ENCODE results near the gene ABTB2.

Gene ABTB2

GRCh38 chr11:34313099-34313517 is 44.7 kb downstream of the ABTB2 start:
- DNase-seq, result no peak

GRCh38 chr11:34311126-34311525 is 46.7 kb downstream of the ABTB2 start:
- no peak for DNase-seq

GRCh38 chr11:34309965-34310364 is 47.8 kb downstream of the ABTB2 start:
- no peak for DNase-seq

- DNase-seq, result no peak
Measured at GRCh38 chr11:34308913-34309585, 48.8 kb downstream of the ABTB2 start.

GRCh38 chr11:34308049-34308912 is 49.5 kb downstream of the ABTB2 start:
- DNase-seq, result no peak

- no peak for DNase-seq
Measured at GRCh38 chr11:34305780-34306179, 52.0 kb downstream of the ABTB2 start.

- DNase-seq, result no peak
Measured at GRCh38 chr11:34305193-34305592, 52.6 kb downstream of the ABTB2 start.

GRCh38 chr11:34303028-34303570 is 54.7 kb downstream of the ABTB2 start:
- DNase-seq, result no peak

GRCh38 chr11:34302046-34302921 is 55.5 kb downstream of the ABTB2 start:
- no peak for DNase-seq

GRCh38 chr11:34300926-34301295 is 56.9 kb downstream of the ABTB2 start:
- DNase-seq, result no peak

GRCh38 chr11:34300026-34300925 is 57.5 kb downstream of the ABTB2 start:
- DNase-seq, result no peak

- DNase-seq, result no peak
Measured at GRCh38 chr11:34299284-34299972, 58.4 kb downstream of the ABTB2 start.

- no peak for DNase-seq
Measured at GRCh38 chr11:34298871-34299270, 58.9 kb downstream of the ABTB2 start.

- no peak for DNase-seq
Measured at GRCh38 chr11:34296412-34296811, 61.4 kb downstream of the ABTB2 start.

- DNase-seq, result no peak
Measured at GRCh38 chr11:34292546-34292945, 65.3 kb downstream of the ABTB2 start.

GRCh38 chr11:34292111-34292510 is 65.7 kb downstream of the ABTB2 start:
- DNase-seq, result no peak

GRCh38 chr11:34290926-34291325 is 66.9 kb downstream of the ABTB2 start:
- DNase-seq, result no peak

GRCh38 chr11:34288492-34288891 is 69.3 kb downstream of the ABTB2 start:
- DNase-seq, result no peak

- no peak for DNase-seq
Measured at GRCh38 chr11:34284811-34285481, 72.9 kb downstream of the ABTB2 start.

- no peak for DNase-seq
Measured at GRCh38 chr11:34284156-34284555, 73.7 kb downstream of the ABTB2 start.

Measured in stimulated activated naive CD4-positive, alpha-beta T cell treated with Interleukin-2 at 50 U/mL for 16 hours (primary cell).